GM12892 (cell line): Measurements from ENCODE around the gene SMARCAL1.

ENCODE experiments used
- POLR2A ChIP-seq: IDR thresholded peaks from 2 replicates; pipeline ENCODE4 v1.6.1; 2011; ENCODE audit warnings: low read depth, low read length, control low read depth
- POLR2AphosphoS5 ChIP-seq: IDR thresholded peaks from 2 replicates; pipeline ENCODE4 v1.6.1; 2011; ENCODE audit warnings: low read depth, low read length, control low read depth
- TAF1 ChIP-seq: IDR thresholded peaks from 2 replicates; pipeline ENCODE4 v1.6.1; 2011; ENCODE audit warnings: low read depth, mild to moderate bottlenecking, control low read depth, low read length, borderline replicate concordance

- TF ChIP-seq POLR2A: no peak
- TF ChIP-seq TAF1: no peak
- no peak for TF ChIP-seq POLR2AphosphoS5
These were observed 12.9 kb downstream of the SMARCAL1 start for GRCh38 chr2:216425008-216425787.
